ENCODE measurements around the gene ATN1. TPM values are rescaled to one million over a fixed set of nuclear protein-coding genes. Genes with fewer than 3 reads are reported as not detected.

Gene ATN1
- total RNA-seq, 1 donor from 2014 or later, result 123 TPM

- Histone ChIP-seq H3K27ac (peak overlapping the region; percentile 90), H3K4me3 (peak overlapping the region; percentile 55), H3K36me3 (peaks cover 52% of the 10 kb centered on the region), H3K4me1 (peaks cover 65% of the 10 kb centered on the region), H3K9me3 (no peaks in the 10 kb centered on the region), H3K27me3 (ENCODE audit: low read depth) (no peaks in the 10 kb centered on the region)
- TF ChIP-seq CTCF (IDR thresholded peaks at IDR 0.05), result no peak
- intact Hi-C loops (cut with DNase I), result no loop called here
- ATAC-seq (peak; percentile 85 to 88), DNase-seq (peak; percentile 93)
These were observed 35.4 kb downstream of the ATN1 start for GRCh38 chr12:6963016-6963731.

- H3K4me3 ChIP-seq, result peak overlapping the region; percentile 55
- TF ChIP-seq CTCF (IDR thresholded peaks at IDR 0.05), result no peak
- peak overlapping the region; percentile 90 for H3K27ac ChIP-seq
- peaks cover 65% of the 10 kb centered on the region for H3K4me1 ChIP-seq
- intact Hi-C loops (cut with DNase I), result no loop called here
- DNase-seq (no peak), ATAC-seq (no peak)
- peaks cover 59% of the 10 kb centered on the region for H3K36me3 ChIP-seq
- no peaks in the 10 kb centered on the region for H3K27me3 ChIP-seq (ENCODE audit: low read depth)
- H3K9me3 ChIP-seq, result no peaks in the 10 kb centered on the region
These were observed 36.1 kb downstream of the ATN1 start for GRCh38 chr12:6963791-6964413.

DNA sequence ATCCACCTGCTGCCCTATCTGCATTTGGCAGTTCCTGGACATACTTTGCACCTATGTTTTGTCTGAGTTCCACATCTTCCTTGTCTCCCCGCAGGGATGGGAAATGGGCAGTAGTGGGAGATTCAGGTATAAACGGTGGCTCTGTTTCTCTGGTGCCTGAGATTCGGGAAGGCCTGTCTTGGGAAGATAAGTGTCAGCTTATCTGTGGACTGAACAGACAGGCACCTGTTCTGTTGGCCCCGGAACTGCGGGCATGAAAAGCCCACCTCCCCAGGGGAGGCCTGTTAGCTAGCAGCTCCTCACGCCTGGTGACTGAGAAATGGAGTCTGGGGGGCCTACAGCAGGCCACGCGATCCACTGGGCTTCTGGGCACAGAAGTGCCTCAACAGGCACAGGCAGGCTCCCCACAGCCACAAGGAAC is 36.9 kb downstream of the ATN1 start:
- Histone ChIP-seq H3K27ac (peak overlapping the region; percentile 90), H3K9me3 (no peaks in the 10 kb centered on the region), H3K4me3 (peak overlapping the region; percentile 55), H3K4me1 (peaks cover 65% of the 10 kb centered on the region), H3K36me3 (peaks cover 64% of the 10 kb centered on the region), H3K27me3 (ENCODE audit: low read depth) (no peaks in the 10 kb centered on the region)
- TF ChIP-seq CTCF (IDR thresholded peaks at IDR 0.05), result no peak
- intact Hi-C loops (cut with DNase I), result no loop called here
- ATAC-seq, result no peak
- no peak for DNase-seq

- H3K4me1 ChIP-seq, result peaks cover 65% of the 10 kb centered on the region
- peak; percentile 93 for TF ChIP-seq CTCF (IDR thresholded peaks at IDR 0.05)
- no peaks in the 10 kb centered on the region for H3K9me3 ChIP-seq
- intact Hi-C loops (cut with DNase I), result no loop called here
- H3K27ac ChIP-seq, result peak overlapping the region; percentile 90
- ATAC-seq, result peak; percentile 59 to 60
- no peaks in the 10 kb centered on the region for H3K27me3 ChIP-seq (ENCODE audit: low read depth)
- H3K36me3 ChIP-seq, result peaks cover 60% of the 10 kb centered on the region
- H3K4me3 ChIP-seq, result peak overlapping the region; percentile 55
- peak; percentile 89 for DNase-seq
These were observed 37.4 kb downstream of the ATN1 start for GRCh38 chr12:6965026-6965661.

DNA sequence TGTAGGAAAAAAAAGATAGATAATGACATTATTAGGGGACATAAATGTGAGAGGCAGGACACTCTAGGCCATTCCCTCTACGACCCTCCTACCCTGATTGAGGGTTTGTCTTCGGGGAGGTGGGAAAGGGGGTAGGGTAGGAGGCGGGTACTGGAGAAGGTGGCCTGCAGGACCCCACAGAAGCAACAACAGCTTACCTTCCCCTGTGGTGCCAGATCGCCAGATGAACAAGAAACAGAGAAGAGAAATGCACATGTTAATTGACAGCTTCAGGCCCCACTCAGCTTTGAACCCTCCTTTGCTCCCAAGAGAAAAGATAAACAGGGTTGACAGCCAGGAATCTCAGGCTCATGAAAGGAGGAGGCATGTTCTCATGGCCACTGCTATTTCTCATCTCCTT is 38.0 kb downstream of the ATN1 start:
- ATAC-seq, result no peak
- Histone ChIP-seq H3K27me3 (ENCODE audit: low read depth) (no peaks in the 10 kb centered on the region), H3K4me1 (peaks cover 59% of the 10 kb centered on the region), H3K9me3 (no peaks in the 10 kb centered on the region), H3K4me3 (no peak overlapping the region), H3K27ac (peak overlapping the region; percentile 90), H3K36me3 (peaks cover 54% of the 10 kb centered on the region)
- intact Hi-C loops (cut with DNase I), result no loop called here
- no peak for DNase-seq
- TF ChIP-seq CTCF (IDR thresholded peaks at IDR 0.05), result no peak

All from lower lobe of right lung (tissue), 2 donors.